Activated T-cell treated with anti-CD3 and anti-CD28 coated beads for 24 hours (primary cell): ENCODE results near the gene SLC30A2.

Experiments used
- DNase-seq: peaks from one replicate; pipeline ENCODE4 v3.0.0-alpha.2; 2020; ENCODE audit warnings: low read depth

SLC30A2 gene

DNA sequence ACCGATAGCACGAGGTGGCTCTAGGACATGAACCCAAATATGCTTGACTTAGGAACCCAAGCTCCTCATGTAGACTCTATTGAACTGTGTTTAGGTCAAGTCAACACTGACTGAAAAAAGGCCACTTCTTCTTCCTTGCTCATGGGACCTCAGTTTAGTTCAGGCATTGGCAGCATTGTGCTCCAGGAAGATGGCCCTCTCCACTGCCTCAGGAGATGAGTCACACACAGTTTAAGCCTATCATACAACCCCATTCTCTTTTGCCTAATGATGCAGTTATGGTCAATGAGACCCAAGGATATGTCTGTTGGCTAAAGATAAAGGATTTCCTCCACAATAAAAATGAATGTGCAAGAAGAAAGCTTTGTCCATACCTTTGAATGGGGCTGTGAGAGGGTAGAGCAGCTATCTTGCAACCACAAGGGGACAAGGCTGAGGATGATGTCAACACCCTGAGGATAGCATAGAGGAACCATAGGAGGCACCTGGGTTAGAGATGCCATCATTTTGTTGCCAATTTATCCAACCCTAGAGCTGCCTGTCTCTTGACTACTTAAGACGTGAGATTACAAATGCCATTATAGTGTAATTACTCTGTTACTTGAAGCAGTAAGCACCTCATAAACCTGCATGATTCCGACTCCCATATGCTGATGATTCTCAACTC, 24.5 kb upstream of the SLC30A2 start:
- no peak for DNase-seq

DNA sequence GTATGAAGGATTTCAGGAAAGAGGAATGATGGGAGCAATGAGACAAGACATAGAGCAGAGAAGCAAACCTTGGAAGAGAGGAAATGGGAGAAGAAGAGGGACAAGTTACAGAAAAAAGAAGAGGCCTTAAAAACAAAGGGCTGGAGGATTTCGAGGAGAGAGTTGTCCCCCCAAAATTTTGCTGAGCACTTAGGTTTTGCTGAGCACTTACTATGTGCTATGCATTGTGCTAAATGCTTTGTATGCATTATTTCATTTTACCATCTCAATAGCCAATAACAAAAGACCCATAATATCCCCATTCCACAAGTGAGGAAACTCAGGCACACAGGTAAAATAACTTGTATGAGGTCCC, 24.0 kb upstream of the SLC30A2 start:
- DNase-seq: no peak

DNA sequence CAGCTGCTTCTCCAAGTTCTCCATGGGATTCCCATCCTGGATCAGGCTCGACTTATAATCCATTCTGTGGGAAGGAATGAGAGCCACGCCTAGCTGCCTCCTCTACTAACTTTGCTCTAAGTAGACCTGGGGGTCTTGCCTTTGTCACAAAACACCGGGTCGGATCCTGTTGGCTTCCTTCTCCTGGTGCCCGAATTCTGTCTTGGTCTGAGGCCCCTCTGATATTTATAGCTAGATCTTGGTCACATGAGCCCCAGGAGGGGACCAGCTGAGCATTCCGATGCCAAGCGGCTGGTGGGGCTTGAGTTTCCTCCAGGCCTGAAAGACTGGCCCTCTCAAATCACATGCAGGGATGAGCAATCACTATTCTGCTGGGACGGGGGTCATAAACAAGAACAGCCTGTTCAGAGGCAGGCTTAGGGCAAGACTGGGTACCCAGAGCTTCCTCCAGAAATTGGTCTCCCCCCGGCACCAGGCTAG, 21.6 kb upstream of the SLC30A2 start, which contains the start of gene TRIM63:
TSS of gene TRIM63 (minus strand) at position 199 of the 480 bp plus-strand sequence. CDS start at position 63, 136 bp downstream.
- no peak for DNase-seq

DNA sequence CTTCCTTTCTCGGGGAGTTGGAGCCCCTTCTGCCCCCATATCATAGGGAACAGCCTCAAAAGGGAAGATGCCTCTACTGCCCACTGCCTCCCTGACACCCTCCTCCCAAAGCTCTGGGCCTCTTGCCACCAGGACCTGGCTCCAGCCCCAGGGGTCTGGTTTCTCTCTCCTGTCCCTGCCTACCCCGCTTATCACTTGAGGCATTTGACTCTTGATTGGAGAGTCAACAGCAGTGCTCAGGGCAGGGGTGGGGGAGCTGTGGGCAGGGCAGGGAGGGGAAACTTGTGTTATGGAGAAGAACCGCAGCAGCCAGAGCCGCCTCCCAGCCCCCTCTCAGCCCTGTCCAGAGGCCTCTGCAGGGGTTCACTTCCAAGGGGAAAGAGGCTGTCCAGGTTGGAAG, 20.9 kb upstream of the SLC30A2 start:
- DNase-seq: no peak

DNA sequence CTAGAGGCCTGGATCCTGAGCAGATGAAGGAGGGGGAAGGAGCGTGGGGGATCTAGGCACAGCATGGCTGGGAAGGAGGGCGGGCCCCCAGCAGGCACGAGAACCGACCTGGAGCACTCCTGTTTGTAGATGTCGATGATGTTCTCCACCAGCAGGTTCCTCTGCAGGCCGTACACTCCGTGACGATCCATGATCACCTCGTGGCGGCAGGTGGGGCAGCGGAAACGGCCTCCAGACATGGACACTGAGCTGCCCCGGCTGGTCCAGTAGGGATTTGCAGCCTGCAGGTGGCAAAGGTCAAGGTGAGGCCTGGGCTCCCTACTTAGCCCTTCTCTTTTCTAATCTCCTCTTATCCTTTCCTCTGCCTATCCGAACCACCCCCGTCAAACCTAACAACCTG, 20.2 kb upstream of the SLC30A2 start:
- no peak for DNase-seq

DNA sequence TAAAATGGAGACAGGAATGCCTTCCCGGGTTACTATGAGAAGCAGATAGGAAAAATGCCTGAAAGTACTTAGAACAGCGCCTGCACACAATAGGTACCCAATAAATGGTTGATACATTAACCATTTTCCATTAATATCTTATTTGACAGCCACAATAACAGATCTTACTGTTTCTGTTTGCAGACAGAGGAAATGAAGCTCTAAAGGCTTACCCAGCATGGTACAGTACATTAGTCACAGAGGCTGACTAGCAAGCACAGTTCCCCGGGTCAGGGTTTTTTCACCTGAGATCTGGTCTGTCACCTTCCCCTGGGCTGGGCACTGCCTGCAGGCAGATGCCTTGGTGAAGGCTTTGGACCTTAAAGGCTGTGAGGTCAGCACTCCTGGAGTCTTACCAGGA, 18.6 kb upstream of the SLC30A2 start:
- DNase-seq: no peak

DNA sequence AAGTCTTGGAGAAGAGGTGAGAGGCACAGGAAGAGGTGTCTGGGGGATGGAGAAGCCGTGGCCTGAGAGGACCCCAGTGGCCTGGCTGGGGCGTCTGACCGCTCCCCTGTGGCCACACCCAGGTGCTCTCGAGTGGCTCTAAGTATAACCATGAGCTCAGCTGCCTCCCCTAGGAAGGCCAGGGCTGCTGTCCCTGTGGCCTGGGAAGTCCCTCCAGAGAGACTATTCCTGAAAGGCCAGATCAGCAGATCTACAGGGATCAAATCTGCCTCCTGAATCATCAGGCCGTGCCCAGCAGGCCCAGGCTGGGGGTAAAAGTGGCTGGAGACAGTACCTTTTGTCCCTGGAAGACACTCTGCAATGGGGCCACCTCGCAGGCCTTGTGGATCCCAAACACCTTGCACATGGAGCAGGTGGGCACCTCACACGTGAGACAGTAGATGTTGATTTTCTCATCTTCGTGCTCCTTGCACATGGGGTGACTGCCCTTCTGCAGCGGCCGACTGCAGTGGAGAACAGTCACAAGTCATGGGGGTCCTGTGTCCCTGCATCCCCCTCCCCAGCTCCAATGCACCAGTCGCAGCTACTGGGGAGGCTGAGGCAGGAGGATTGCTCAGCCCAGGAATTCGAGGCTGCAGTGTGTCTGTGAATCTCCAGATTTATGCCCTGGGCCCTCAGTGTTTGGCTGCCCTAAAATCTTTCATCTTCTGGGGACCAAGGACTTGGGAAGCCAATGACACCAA, 15.1 kb upstream of the SLC30A2 start:
- DNase-seq: no peak

DNA sequence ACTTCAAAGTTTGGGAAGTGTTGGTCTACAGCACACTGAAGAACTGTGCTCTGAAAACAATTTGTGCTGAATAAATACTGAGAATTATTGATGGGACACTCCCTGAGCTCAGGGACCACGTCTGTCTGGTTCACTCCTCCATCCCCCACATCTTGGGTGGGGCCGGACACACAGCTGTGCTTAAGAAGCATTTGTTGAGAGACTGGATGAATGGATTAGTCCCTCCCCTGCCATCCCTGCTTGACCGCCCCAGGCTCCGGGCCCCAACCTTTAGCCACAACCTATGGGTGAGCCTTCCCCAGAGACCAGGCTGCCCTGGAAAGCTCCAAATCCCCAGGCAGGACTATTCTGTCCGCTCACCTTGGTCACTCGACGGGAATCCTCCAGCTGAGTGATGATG, 14.0 kb upstream of the SLC30A2 start:
- DNase-seq: no peak

DNA sequence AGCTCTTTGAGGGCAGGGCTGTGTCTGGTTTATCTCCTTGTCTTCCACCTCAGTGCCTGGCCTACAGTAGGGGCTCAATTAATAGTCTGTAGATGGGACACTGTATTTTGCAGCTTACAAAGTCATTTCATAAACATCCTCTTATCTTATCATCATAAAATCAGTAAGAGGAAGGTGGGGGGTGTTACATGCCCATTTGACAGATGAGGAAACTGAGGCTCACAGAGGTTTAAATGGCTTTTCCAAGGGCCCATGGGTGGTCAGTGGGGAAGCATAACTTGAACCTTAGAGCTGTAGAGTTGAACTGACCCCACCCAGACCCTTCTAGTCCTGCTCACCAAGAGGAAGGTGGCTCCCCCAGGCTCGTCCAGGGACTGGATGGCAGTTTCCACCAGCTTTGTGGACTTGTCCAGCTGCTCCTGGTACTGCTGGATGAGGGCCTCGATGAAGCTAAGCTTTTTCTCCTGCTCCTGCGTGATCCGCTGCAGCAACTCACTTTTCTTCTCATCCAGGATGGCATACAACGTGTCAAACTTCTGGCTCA, 12.2 kb upstream of the SLC30A2 start:
- no peak for DNase-seq

DNA sequence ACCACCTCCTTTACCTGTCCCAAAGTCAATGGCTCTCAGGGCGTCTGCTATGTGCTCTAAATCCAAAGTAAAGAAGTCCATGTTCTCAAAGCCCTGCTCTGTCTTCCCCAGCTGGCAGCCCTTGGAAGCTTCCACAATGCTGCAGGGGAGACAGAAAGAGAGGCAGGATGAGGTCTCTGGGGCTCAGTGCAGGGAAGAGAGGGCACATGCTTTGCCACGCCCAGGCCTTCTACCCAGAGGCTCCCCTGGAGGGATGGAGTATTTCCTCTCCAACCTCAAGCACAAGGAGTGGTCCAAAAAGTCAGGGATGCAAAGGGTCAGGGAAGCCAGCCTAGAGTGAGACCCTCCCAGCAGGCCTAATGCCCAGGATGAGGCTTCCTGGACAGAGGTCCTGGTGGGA, 11.3 kb upstream of the SLC30A2 start:
- no peak for DNase-seq

DNA sequence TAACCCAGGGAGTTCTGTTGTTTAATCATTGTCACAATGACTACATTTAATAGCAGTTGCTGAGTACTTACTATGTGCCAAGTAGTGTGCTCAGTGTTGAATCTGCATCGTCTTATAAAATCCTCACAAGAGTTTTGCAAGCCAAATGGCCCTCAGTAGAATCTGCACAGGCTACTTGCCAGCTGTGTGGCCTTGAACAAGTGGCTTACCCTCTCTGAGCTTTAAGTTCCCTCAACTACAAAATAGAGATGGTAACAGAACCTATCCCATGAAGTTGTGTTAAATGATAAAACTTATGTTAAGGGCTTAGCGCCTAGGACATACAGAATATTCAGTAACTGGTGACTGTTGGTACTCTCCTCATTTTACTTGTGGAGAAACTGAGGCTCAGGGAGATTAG, 9.1 kb upstream of the SLC30A2 start:
- no peak for DNase-seq

DNA sequence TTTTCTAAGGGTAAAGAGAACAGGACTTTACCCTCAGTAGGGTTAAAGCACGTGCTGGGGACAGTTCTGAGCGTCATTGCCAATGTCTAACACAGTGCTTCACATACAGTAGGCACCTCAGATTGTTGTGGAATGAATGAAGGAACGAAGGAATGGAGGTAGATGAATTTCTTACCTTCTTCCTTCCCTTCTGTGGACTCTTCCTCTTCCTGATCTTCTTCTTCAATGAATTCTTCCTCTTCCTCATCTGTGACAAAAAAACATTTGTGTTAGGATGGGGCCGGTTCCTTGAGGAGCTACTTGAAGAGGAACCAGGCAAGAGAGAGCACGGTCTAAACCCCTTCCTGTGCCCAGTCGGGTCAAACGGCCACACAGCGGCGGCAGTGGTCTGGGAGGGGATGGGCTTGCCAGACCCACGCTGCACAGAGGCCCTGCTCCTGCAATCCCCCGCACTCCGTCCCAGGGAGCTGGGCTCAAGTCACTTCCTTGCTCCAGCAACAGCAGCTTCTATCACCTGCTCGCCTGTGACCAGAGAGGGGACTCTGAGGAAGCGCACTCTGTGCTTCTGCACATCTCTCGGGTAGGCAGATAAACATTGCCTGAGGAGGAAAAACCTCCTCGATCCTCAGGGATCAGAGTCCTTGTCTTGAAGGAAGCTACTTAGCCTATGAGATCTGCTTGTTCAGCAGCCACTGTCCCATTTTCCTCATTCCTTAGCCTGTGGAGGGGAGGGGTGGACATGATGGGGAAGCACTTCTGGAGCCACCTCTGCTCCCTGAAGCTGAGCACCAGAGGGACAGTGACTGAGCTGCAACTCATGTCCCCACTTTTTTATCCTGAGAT, 8.0 kb upstream of the SLC30A2 start:
- no peak for DNase-seq

DNA sequence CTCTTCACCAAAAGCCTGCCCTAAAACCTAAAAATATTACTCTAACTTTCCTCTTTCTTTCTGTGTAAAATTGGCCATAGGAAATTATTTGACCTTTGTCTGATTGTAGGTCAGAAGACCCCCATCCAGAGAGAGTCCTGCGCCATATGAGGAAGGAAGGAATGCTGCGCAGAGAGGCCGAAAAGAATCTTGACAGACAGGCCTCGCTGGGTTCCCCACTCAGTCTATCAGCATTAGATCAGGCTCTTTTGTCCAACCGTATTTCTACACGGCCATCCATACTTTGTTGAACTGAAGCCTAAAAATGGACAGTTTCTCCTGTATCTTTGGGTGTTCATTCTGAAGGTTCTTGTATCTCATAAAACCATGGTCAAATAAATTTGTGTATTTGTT, 4.3 kb upstream of the SLC30A2 start:
- no peak for DNase-seq

DNA sequence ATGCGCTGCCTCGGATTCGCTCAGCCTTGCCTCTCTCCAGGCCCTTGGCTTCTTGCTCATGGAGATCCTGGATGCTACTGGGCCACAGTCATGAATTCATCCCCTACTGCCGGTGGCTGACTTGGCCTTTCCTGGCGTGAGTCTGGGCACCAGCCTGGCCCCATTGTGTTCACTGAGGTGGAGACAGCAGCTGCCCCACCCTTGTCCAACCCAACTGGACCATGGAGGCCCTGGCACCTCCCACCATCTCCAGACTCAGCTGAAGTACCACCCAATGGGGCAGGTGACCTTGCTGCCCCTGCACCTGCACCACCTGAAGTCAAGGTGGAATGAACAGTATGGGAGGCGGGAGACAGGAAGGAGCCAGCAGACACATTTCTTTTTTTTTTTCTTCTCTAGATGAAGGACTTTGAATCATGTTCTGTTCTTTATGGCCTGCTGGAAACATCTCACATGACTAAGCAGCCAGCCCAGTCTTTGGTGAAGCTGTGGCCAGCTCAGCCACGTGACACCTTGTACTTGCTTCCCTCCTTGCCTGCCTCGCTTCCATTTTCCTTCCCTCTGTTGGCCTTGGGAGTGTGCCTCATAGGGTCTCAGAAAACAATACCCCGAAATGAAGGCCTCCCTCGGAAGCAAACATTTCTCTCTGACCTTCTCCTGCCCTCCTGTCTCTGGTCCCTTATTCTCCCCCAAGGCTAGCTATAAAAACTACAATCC, 3.8 kb upstream of the SLC30A2 start:
- no peak for DNase-seq

DNA sequence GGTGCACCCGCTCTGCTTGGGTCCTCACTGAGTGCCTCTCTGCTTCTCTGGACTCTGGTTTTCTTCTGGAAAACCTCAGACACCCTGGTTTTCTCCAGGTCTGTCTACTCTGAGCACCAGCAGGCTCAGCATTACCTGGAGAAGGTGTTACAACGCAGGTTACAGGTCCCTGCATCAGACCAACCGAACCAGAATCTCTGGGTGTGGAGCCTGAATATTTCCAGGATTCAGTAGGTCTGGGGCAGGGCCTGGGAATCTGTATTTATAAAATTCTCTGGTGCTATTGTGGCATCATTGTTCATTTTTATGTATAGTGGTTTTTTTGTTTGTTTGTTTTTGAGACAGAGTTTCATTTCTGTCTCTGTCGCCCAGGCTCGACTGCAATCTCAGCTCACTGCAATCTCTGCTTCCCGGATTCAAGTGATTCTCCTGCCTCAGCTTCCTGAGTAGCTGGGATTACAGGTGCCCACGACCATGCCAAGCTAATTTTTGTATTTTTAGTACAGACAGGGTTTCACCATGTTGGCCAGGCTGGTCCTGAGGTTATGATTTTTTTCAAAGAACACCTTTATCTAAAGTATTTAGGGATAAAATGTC, 1.5 kb upstream of the SLC30A2 start:
- DNase-seq: no peak

DNA sequence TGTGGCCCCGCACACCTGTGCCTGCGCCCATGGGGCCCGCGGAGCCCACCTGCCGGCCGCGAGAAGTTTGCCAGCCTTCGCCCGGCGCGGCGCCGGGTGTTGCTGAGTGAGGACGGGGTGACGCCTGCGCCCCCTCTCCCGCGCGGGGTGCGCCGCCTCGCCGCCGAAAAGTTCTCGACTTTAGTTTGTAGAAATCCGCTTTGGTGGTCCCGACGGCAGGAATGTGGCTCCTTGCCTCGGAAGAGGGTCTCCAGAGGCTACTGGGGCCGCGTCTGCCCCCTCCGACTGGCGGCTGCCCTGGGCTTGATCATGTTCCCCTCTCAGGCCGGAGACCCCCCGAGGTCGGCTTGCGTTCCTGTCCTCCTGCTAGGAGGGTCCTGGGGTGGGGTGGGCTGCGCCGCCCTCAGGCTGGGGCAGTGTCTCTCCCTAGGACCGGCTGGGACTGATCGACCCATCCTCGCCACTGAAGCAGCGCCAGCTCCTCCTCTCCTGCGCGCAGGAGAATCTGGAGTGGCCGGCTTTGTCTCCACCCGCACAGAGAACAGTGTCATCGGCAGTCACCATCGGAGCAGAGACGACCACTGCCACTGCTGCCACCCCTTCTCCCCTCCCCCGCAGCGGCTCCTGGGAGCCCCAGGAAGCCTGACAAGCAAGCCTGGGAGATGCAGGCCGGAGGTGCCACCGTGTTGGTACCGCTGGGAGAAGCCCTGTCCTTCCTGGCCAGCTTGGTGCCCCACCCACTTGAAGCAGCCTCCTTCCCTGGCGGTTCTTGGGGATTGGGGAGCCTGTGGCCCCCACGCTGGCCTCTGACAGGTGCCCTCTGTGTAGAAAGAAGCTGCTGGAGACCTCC, 553 bp upstream of the SLC30A2 start:
- no peak for DNase-seq

DNA sequence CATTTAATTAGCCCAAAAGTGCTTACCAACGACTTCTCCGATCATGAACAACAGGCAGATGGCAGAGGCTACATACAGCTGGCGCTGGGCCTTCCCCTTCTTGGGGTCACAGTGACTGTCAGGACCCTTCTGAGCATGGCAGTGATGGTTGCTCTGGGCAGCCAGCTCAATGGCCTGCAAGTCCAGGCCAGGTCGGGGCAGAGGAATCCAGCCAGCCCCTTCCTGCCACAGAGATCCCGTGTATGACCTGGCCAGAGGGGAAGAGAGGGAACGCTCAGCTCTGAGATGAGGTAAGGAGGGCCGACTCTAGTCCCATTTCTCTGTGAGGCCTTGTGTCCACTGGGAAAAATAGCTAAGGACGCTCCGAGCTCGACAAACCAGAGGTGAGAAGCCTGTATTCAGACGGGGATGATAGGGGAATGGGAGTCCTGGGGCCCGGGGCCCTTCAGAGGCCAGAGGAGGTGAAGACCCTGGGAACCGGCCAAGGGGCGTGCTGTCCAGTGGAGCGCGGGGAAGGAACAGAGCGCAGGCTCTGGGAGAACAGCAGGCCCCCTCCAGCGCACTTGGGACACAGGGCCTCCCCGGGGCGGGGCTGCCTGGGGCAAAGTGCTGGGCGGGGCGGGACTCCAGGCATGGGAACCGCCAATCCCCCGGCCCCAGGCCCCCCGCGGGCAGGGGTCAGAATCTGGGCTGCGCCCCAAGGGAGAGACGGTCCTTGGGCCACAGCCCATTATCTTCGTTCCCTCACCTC, 772 bp downstream of the SLC30A2 start:
- DNase-seq: no peak

DNA sequence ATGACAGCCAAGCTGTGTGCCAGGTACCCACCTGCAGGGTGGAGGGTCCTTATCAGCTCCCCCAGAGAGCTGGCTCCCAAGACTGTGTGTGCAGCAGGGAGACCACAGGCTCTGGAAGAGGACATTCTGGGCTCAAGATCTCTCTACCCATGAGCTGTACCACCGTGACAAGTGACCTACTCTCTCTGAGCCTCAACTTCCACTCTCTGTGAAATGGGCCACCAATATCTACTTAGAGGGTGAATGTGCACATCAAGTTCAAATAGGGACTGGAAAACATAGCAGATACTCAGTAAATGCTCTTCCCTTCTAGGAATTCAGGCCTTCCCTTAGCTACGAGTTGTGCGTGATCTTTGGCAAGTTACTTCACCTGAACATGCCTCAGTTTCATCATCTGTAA, 1.5 kb downstream of the SLC30A2 start:
- no peak for DNase-seq

DNA sequence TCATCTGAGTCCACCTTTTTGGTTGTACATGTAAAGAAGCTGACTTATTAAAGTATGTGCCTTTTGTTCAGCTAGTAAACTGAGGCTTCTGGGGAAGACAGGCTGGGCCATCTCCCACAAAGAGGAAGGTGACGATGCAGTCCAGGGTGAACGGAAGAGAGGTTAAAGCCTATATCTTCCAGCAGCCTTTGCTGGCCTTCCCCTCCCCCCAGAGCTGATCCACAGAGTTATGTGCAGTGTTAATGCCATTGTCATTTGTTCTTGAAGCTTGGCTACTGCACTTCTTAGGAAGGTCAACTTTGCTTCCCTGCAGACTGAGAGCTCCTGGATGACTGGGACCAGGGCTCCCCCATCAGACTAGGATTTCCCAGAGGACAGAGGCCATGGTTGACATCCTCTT, 2.2 kb downstream of the SLC30A2 start:
- DNase-seq: no peak

DNA sequence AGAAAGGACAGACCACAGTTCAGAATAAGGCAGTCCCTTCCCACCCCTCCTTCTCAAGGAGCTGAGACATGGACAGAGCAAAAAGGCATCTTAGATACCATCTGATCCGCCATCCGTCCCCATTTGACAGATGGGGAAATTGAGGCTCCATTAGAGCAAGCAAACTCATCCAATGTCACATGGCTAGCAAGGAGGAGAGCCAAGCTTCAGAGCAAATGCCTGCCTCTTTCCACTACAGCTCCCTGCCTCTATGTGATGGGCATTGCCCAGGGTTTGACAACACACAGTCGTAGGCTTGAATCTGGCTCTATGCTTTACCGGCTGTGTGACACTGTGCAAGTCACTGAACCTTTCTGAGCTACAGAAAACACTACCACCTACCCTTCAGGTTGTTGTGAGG, 3.9 kb downstream of the SLC30A2 start:
- no peak for DNase-seq
